Neuronal stem cell (in vitro differentiated cells): ENCODE measurements around the gene SRRD.

Experiments used
- DNase-seq: peaks from one replicate; pipeline ENCODE4 v3.0.0-alpha.2; 2013; ENCODE audit warnings: low spot score
- H2AFZ ChIP-seq: one replicate; pipeline ENCODE4 v1.6.1; 2013; ENCODE audit warnings: mild to moderate bottlenecking, low read length, inconsistent platforms
- H2AK5ac ChIP-seq: 2 replicates; pipeline ENCODE4 v1.6.1; 2013; ENCODE audit warnings: low read depth, mild to moderate bottlenecking, inconsistent platforms, low read length, moderate library complexity, mixed read lengths
- H2BK120ac ChIP-seq: 2 replicates; pipeline ENCODE4 v1.6.1; 2013; ENCODE audit warnings: low read depth, mild to moderate bottlenecking, inconsistent platforms, low read length, moderate library complexity, mixed read lengths
- H2BK12ac ChIP-seq: one replicate; pipeline ENCODE4 v1.6.1; 2013; ENCODE audit warnings: low read length, inconsistent platforms
- H2BK15ac ChIP-seq: 2 replicates; pipeline ENCODE4 v1.6.1; 2013; ENCODE audit warnings: mild to moderate bottlenecking, low read length, inconsistent platforms, mixed read lengths
- H2BK5ac ChIP-seq: one replicate; pipeline ENCODE4 v1.6.1; 2013; ENCODE audit warnings: inconsistent platforms, mild to moderate bottlenecking, low read length, moderate library complexity
- H3K14ac ChIP-seq: one replicate; pipeline ENCODE4 v1.6.1; 2013; ENCODE audit warnings: low read length, inconsistent platforms
- H3K18ac ChIP-seq: 2 replicates; pipeline ENCODE4 v1.6.1; 2013; ENCODE audit warnings: low read length, inconsistent platforms
- H3K23ac ChIP-seq: 2 replicates; pipeline ENCODE4 v1.6.1; 2013; ENCODE audit warnings: low read depth, mild to moderate bottlenecking, mixed read lengths, low read length, inconsistent platforms; ENCODE audit not compliant: poor library complexity
- H3K27ac ChIP-seq: replicated peaks from 3 replicates; pipeline ENCODE4 v1.5.1; 2013; ENCODE audit warnings: low read length, inconsistent platforms
- H3K27me3 ChIP-seq, 3 experiments: 2 replicates each; pipeline ENCODE4 v1.6.1; 2013; ENCODE audit warnings: low read length in 3 of 3, mild to moderate bottlenecking in 2 of 3, inconsistent platforms in 1 of 3, low read depth in 1 of 3, mixed read lengths in 1 of 3, moderate library complexity in 1 of 3; ENCODE audit not compliant: control insufficient read depth in 3 of 3, insufficient read depth in 3 of 3
- H3K36me3 ChIP-seq, 2 donors: replicated peaks in 1 of 2; 2 replicates each; pipeline ENCODE4 v1.6.1; 2013; ENCODE audit warnings: low read length in 2 of 2; ENCODE audit not compliant: control insufficient read depth in 2 of 2, insufficient read depth in 2 of 2
- H3K4ac ChIP-seq: 2 replicates; pipeline ENCODE4 v1.6.1; 2013; ENCODE audit warnings: inconsistent platforms, mild to moderate bottlenecking, low read length, moderate library complexity
- H3K4me1 ChIP-seq, 2 donors: 1 replicate in 1 of 2; 2 replicates in 1 of 2; pipeline ENCODE4 v1.6.1; 2013; ENCODE audit warnings: low read length in 2 of 2, low read depth in 1 of 2; ENCODE audit not compliant: control insufficient read depth in 2 of 2, insufficient read depth in 1 of 2
- H3K4me2 ChIP-seq: one replicate; pipeline ENCODE4 v1.6.1; 2013; ENCODE audit warnings: mild to moderate bottlenecking, low read length, inconsistent platforms; ENCODE audit not compliant: insufficient read depth, poor library complexity, severe bottlenecking
- H3K4me3 ChIP-seq, 2 donors: 2 replicates each; pipeline ENCODE4 v1.5.1; 2013; ENCODE audit warnings: low read length in 2 of 2, mild to moderate bottlenecking in 2 of 2, inconsistent platforms in 1 of 2, moderate library complexity in 1 of 2
- H3K79me1 ChIP-seq: one replicate; pipeline ENCODE4 v1.6.1; 2013; ENCODE audit warnings: low read depth, mild to moderate bottlenecking, inconsistent platforms, low read length, moderate library complexity
- H3K9ac ChIP-seq: one replicate; pipeline ENCODE4 v1.6.1; 2013; ENCODE audit warnings: mild to moderate bottlenecking, low read depth, low read length, inconsistent platforms; ENCODE audit not compliant: poor library complexity
- H3K9me3 ChIP-seq, 2 donors: replicated peaks in 1 of 2; 2 replicates each; pipeline versions ENCODE3 to v1.6.1; 2013; ENCODE audit warnings: low read length in 2 of 2, mild to moderate bottlenecking in 2 of 2, inconsistent platforms in 1 of 2, low read depth in 1 of 2, mixed read lengths in 1 of 2, moderate library complexity in 1 of 2; ENCODE audit not compliant: control insufficient read depth in 2 of 2, insufficient read depth in 1 of 2
- H4K8ac ChIP-seq: one replicate; pipeline ENCODE4 v1.6.1; 2013; ENCODE audit warnings: low read depth, mild to moderate bottlenecking, inconsistent platforms, low read length, moderate library complexity
- H4K91ac ChIP-seq: one replicate; pipeline ENCODE4 v1.6.1; 2013; ENCODE audit warnings: low read length, low read depth, mild to moderate bottlenecking, inconsistent platforms; ENCODE audit not compliant: poor library complexity
- WGBS, 2 donors: extraction: QIAGEN DNeasy Blood & Tissue Kit; methylation state at CpG; one replicate each; pipeline ENCODE4 v1.1.7; 2013; ENCODE audit warnings: missing lambda C conversion rate in 2 of 2, mixed read lengths in 1 of 2; ENCODE audit not compliant: insufficient read length in 2 of 2, insufficient replicate concordance in 1 of 2; ENCODE audit errors: extremely low coverage in 2 of 2; 5-methylcytosine and 5-hydroxymethylcytosine counted together

The SRRD gene

DNA sequence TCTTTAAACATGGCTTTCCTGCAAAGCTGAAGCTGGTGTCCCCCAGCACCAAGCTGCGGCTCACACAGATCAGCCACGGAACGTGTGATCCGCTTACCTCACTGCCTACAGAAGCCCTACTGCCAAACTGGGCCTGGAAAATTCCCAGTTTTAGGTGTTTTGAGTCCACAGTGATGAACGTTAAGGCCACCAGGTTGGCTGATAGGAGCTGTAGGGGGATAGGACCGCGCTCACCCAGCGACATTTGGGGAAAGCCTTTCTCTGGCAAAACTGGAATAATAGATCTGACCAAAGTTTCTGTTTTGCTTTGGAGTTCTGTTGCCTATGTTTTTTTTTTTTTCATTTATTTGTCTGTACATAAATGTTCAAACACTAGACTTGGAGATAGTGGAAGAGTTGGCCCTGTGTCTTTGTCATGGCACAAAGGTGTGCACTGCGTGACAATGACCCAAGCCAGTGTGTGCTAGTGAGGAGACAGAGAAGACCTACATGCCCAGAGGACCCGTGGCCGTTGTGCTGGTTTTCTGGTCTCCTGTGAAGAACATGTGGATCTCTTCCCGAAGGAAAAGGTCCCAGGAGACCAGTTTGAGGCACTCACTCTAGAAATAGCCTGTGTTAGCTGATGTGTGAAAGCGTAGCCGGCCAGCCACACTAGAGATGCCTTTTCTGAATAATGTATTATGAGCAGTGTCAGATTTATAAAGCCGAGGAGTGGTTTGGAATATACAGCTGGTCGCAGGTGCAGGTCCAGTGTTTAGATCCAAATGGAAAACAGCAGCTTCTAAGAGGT lies 39.6 kb upstream of the SRRD start:
- Histone ChIP-seq H4K91ac (no peak overlapping the region), H2BK120ac (no peak overlapping the region), H3K4me2 (no peak overlapping the region), H2AK5ac (no peak overlapping the region), H3K36me3 (peaks cover 0 to 3% of the 10 kb centered on the region in 2 donors), H3K18ac (no peak overlapping the region), H3K23ac (no peak overlapping the region), H3K4ac (no peak overlapping the region), H3K14ac (no peak overlapping the region), H2AFZ (no peak overlapping the region), H2BK15ac (no peak overlapping the region), H3K79me1 (no peaks in the 10 kb centered on the region), H2BK12ac (no peak overlapping the region), H3K4me3 (no peak overlapping the region), H3K9ac (no peak overlapping the region), H2BK5ac (no peak overlapping the region), H3K9me3 (no peaks in the 10 kb centered on the region), H3K27ac (no peak overlapping the region), H3K4me1 (no peaks in the 10 kb centered on the region), H3K27me3 (no peaks in the 10 kb centered on the region), H4K8ac (no peak overlapping the region)
- WGBS, 2 donors, result no CpG with 5 or more reads among the region's 16 CpGs
- DNase-seq, result no peak

GRCh38 chr22:26444777-26445176 lies 38.9 kb upstream of the SRRD start:
- no peak overlapping the region for H4K91ac ChIP-seq
- H3K4ac ChIP-seq, result no peak overlapping the region
- WGBS, 2 donors, result no CpG with 5 or more reads among the region's 8 CpGs
- no peak overlapping the region for H2BK120ac ChIP-seq
- no peak overlapping the region for H2BK5ac ChIP-seq
- H3K23ac ChIP-seq, result no peak overlapping the region
- H2AFZ ChIP-seq, result no peak overlapping the region
- no peak overlapping the region for H2BK15ac ChIP-seq
- no peaks in the 10 kb centered on the region for H3K79me1 ChIP-seq
- H3K14ac ChIP-seq, result no peak overlapping the region
- no peak for DNase-seq
- no peaks in the 10 kb centered on the region for H3K4me1 ChIP-seq
- H2BK12ac ChIP-seq, result no peak overlapping the region
- no peaks in the 10 kb centered on the region for H3K27me3 ChIP-seq
- H3K4me2 ChIP-seq, result no peak overlapping the region
- H3K9ac ChIP-seq, result no peak overlapping the region
- no peak overlapping the region for H3K27ac ChIP-seq
- H3K36me3 ChIP-seq, result peaks cover 2 to 3% of the 10 kb centered on the region in 2 donors
- H3K4me3 ChIP-seq, result no peak overlapping the region
- H3K9me3 ChIP-seq, result no peaks in the 10 kb centered on the region
- H3K18ac ChIP-seq, result no peak overlapping the region
- no peak overlapping the region for H4K8ac ChIP-seq
- H2AK5ac ChIP-seq, result no peak overlapping the region

GRCh38 chr22:26445577-26446275 lies 38.0 kb upstream of the SRRD start:
- Histone ChIP-seq H2BK15ac (no peak overlapping the region), H3K4me1 (no peaks in the 10 kb centered on the region), H3K27ac (no peak overlapping the region), H4K91ac (no peak overlapping the region), H3K36me3 (peaks cover 5 to 11% of the 10 kb centered on the region in 2 donors), H3K14ac (no peak overlapping the region), H2BK120ac (no peak overlapping the region), H3K9ac (no peak overlapping the region), H2BK12ac (no peak overlapping the region), H3K27me3 (no peaks in the 10 kb centered on the region), H3K4ac (no peak overlapping the region), H3K9me3 (no peaks in the 10 kb centered on the region), H3K23ac (peak overlapping the region; percentile 66), H2BK5ac (no peak overlapping the region), H3K79me1 (no peaks in the 10 kb centered on the region), H3K18ac (no peak overlapping the region), H2AFZ (no peak overlapping the region), H3K4me3 (no peak overlapping the region), H3K4me2 (no peak overlapping the region), H2AK5ac (no peak overlapping the region), H4K8ac (no peak overlapping the region)
- no CpG with 5 or more reads among the region's 15 CpGs for WGBS, 2 donors
- DNase-seq, result no peak

GRCh38 chr22:26446808-26447515 lies 36.7 kb upstream of the SRRD start:
- Histone ChIP-seq H2BK120ac (no peak overlapping the region), H3K4me1 (no peaks in the 10 kb centered on the region), H3K79me1 (no peaks in the 10 kb centered on the region), H2AFZ (no peak overlapping the region), H4K91ac (no peak overlapping the region), H2AK5ac (no peak overlapping the region), H3K27me3 (no peaks in the 10 kb centered on the region), H3K14ac (no peak overlapping the region), H3K4ac (no peak overlapping the region), H3K9ac (no peak overlapping the region), H3K27ac (no peak overlapping the region), H3K4me3 (no peak overlapping the region), H3K4me2 (no peak overlapping the region), H3K9me3 (no peaks in the 10 kb centered on the region), H2BK15ac (no peak overlapping the region), H4K8ac (no peak overlapping the region), H3K36me3 (peaks cover 10 to 24% of the 10 kb centered on the region in 2 donors), H3K18ac (no peak overlapping the region), H3K23ac (no peak overlapping the region), H2BK5ac (no peak overlapping the region), H2BK12ac (no peak overlapping the region)
- no CpG with 5 or more reads among the region's 17 CpGs for WGBS, 2 donors
- no peak for DNase-seq
